HUES6 (cell line): ENCODE data around the gene ACD.
"Not testable (repeated sequence)": the region's sequence is repeated elsewhere in the genome, so short reads cannot be mapped to it uniquely, and the experiment has no call there.

Experiments used
- H3K27ac ChIP-seq: 2 replicates; pipeline ENCODE4 v1.7.0; 2013; ENCODE audit warnings: low read depth, mild to moderate bottlenecking, low read length, inconsistent platforms
- H3K27me3 ChIP-seq: 2 replicates; pipeline ENCODE4 v1.6.1; 2013; ENCODE audit warnings: low read length; ENCODE audit not compliant: control insufficient read depth, insufficient read depth
- H3K36me3 ChIP-seq: 2 replicates; pipeline ENCODE4 v1.6.1; 2013; ENCODE audit warnings: low read length; ENCODE audit not compliant: control insufficient read depth, insufficient read depth
- H3K4me1 ChIP-seq: 2 replicates; pipeline ENCODE4 v1.6.1; 2013; ENCODE audit warnings: low read length; ENCODE audit not compliant: control insufficient read depth, insufficient read depth
- H3K4me3 ChIP-seq: 2 replicates; pipeline ENCODE4 v1.5.1; 2013; ENCODE audit warnings: low read depth, low read length
- H3K9ac ChIP-seq: one replicate; pipeline ENCODE4 v1.6.1; 2013; ENCODE audit warnings: mild to moderate bottlenecking, low read length
- H3K9me3 ChIP-seq: 2 replicates; pipeline ENCODE4 v1.6.1; 2013; ENCODE audit warnings: low read depth, low read length; ENCODE audit not compliant: control insufficient read depth, insufficient read depth

Gene ACD

DNA sequence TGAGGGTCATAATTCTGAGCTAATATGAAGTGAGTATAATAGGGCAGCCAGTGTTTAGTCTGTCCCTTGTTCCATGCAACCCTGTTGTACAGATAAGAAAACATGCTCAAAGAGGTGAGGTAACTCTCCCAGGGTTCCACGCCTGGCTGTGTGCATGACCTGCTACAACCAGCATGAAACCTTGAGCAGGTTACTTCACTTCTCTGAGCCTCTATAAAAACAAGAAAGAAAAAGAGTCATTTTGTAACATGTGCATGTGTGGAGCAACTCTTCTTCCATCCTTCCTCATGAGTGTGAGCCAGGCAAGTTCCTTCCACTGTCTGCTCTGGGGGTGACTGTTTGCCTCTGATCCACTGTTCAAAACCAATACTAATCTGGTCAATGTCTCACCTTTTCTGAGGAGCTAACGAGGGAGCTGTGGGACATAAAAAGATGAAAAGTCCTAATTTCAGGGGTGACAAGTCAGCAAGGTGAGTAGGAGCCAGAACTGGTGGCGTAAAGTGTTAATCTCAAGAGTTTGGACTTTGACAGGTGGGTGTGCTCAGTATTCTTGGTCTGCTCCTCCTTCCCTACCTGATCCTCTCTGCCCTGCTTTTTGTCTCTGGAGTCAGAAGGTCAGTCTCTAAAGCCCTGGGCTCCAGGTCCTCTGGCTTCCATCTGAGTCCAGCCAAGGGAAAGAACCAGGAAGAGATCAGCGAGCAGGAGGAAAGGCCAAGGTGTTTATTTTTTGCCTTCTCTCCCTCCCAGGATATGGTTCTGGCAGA, 37.5 kb upstream of the ACD start:
- Histone ChIP-seq H3K36me3 (peaks cover 4% of the 10 kb centered on the region), H3K9me3 (peaks cover 7% of the 10 kb centered on the region; the same call in 1 of the 2 replicates), H3K27me3 (no peaks in the 10 kb centered on the region), H3K4me1 (no peaks in the 10 kb centered on the region), H3K9ac (no peak overlapping the region), H3K4me3 (no peak overlapping the region), H3K27ac (no peak overlapping the region)

DNA sequence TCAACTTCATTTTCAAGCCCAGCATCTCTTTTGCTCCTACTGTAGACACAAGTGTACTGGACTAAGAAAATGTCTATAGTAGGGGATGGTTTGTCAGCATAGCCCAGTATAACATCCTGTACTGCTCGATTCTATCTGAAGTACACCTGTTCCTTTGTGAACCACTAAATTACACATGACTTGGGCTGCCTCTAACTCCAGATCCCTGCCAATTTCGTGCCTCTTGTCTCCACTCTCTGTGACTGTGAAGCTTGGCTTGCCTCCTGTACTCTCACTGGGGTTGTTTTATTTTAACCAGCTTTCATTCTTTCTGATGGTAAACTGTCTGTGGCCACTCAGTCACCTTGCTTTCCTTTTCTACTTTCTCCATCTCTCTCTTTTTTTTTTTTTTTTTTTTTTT, 34.6 kb upstream of the ACD start:
- no peak overlapping the region for H3K4me3 ChIP-seq
- H3K9ac ChIP-seq: no peak overlapping the region
- peaks cover 4% of the 10 kb centered on the region; the same call in 1 of the 2 replicates for H3K9me3 ChIP-seq
- H3K27me3 ChIP-seq: no peaks in the 10 kb centered on the region
- peaks cover 4% of the 10 kb centered on the region for H3K36me3 ChIP-seq
- no peak overlapping the region for H3K27ac ChIP-seq
- H3K4me1 ChIP-seq: no peaks in the 10 kb centered on the region

DNA sequence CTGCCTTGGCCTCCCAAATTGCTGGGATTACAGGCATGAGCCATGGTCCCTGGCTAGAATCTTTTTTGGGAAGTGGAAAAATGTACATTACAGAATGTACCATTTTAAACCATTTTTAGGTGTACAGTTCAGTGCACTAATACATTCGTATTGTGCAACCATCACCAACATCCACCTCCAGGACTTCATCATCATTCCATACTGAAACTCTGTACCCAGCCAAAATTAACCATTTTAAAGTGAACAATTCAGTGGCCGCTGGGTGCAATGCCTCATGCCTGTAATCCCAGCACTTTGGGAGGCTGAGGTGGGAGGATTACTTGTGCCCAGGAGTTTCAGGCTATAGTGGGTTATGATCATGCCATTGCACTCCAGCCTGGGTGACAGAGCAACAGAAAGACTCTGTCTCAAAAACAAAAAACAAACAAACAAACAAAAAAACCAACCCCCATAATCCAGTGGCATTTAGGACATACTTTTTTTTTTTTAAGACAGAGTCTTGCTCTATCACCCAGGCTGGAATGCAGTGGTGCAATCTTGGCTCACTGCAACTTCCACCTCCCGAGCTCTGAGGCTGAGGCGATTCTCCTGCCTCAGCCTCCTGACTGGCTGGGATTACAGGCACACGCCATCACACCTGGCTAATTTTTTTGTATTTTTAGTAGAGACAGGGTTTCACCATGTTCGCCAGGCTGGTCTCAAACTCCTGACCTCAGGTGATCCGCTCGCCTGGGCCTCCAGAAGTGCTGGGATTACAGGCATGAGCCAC, 33.6 kb upstream of the ACD start:
- not testable (repeated sequence) for H3K36me3 ChIP-seq, H3K27ac ChIP-seq, H3K4me1 ChIP-seq, H3K9me3 ChIP-seq, H3K27me3 ChIP-seq, H3K4me3 ChIP-seq, H3K9ac ChIP-seq

DNA sequence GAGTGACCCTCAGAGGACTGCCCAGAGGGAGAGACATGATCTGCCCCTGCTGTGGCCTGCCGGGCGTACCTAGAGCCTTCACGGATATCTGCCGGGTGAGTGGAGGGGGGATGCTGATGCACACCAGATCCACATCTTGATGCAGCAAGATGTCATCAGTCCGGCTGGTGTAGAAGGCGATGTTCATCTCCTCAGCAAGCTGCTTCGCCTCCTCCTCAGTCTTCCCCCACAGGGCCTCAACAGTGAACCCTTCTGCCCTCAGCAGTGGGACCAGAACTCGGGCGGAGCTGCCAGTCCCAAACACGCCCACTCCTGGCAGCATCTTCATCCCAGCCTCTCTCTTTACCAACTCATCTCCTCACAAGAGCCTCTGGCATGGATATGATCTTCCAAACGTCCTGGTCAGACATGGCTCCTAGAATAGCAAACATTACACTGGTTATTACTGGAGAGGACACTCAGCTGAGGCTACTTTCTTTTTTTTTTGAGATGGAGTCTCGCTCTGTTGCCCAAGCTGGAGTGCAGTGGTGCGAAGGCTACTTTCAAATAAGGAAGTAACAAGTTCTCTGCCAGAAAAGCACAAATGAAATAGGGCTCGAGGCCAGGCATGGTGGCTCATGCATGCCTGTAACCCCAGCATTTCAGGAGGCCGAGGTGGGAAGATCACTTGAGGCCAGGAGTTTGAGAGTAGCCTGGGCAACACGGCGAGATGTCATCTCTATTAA, 25.5 kb upstream of the ACD start:
- Histone ChIP-seq H3K36me3 (peaks cover 28% of the 10 kb centered on the region), H3K9ac (no peak overlapping the region), H3K9me3 (no peaks in the 10 kb centered on the region), H3K27me3 (no peaks in the 10 kb centered on the region), H3K4me3 (no peak overlapping the region), H3K4me1 (no peaks in the 10 kb centered on the region), H3K27ac (no peak overlapping the region)

DNA sequence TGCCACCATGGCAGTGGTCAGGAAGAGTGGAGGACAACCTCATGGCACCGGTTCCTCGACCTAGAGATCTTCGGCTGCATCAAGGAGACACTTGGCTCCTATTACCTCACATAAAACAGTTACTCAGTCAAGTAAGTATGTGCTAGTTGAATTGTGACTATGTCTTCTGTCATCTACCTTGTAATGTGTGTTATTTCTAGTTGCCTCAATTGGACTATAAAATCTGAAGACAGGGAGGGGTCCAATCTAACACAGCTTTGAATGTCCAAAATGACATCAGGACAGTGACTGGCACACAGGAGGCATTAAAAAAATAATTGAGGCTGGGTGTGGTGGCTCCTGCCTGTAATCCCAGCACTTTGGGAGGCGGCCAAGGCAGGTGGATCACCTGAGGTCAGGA, 23.7 kb upstream of the ACD start:
- no peak overlapping the region for H3K9ac ChIP-seq
- H3K4me1 ChIP-seq: no peaks in the 10 kb centered on the region
- no peaks in the 10 kb centered on the region for H3K9me3 ChIP-seq
- peaks cover 28% of the 10 kb centered on the region for H3K36me3 ChIP-seq
- H3K27me3 ChIP-seq: no peaks in the 10 kb centered on the region
- H3K4me3 ChIP-seq: no peak overlapping the region
- no peak overlapping the region for H3K27ac ChIP-seq

DNA sequence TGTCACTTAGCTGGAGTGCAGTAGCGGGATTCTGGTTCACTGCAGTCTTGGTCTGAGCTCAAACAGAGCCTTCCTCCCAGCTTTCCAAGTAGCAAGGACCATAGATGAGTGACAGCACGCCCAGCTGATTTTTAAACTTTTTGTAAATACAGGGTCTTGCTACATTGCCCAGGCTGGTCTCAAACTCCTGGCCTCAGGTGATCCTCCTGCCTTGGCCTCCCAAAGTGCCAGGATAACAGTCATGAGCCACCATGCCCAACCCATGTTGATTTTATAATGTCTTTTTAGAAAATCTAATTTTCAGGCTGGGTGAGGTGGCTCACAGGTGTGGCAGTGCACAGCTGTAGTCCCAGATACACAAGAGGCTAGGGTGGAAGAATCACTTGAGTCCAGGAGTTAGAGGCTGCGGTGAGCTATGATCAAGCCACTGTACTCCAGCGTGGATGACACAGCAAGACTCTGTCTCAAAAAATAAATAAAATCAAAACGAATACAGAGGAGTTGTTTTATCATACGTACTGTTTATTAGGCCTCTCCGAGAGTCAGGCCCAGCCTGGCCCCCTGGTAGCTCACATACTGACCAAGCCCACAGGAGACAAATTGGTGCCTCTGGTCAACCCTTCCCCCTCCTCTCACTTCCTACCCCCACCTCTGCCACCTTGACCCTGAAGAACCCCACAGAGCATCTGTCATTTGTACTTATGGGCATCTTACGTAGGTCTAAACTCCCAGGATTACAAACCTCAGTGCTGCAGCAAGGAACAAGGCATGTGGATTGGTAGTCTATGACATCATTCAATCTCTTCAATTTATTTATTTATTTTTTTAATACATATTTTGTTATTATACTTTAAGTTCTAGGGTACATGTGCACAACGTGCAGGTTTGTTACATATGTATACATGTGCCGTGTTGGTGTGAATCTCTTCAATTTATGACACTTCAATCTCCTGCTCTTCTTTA, 20.2 kb upstream of the ACD start:
- Histone ChIP-seq H3K9me3 (no peaks in the 10 kb centered on the region), H3K4me1 (no peaks in the 10 kb centered on the region; the same call in 1 of the 2 replicates), H3K9ac (no peak overlapping the region), H3K4me3 (no peak overlapping the region), H3K36me3 (peaks cover 27% of the 10 kb centered on the region), H3K27me3 (no peaks in the 10 kb centered on the region), H3K27ac (no peak overlapping the region)

DNA sequence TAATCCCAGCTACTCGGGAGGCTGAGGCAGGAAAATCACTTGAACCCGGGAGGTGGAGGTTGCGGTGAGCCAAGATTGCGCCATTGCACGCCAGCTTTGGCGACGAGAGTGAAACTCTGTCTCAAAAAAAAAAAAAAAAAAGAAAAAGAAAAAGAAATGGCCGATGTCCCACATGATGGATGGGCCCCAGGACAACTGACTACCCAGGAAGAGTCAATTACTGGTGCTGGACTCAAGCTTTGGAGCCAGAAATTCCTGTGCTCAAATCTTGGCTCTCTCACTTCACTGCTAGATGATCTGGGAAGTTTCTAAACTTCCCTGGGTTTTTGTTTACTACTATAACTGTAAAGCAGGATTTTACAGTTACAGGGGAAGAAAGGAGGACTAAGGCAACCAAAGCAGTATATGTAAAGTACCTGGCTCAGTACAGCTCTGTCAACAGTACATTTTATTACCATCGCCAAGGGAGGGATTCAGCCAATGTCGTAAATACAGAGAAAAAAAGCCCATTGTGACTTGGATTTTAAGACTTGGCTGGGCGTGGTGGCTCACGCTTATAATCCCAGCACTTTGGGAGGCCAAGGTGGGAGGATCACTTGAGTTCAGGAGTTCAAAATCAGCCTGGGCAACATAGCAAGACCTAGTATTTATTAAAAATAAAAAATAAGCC, 18.4 kb upstream of the ACD start:
- H3K27ac ChIP-seq: peak overlapping the region; percentile 49; the same call in 1 of the 2 replicates
- no peaks in the 10 kb centered on the region for H3K27me3 ChIP-seq
- peaks cover 20% of the 10 kb centered on the region for H3K36me3 ChIP-seq
- H3K9me3 ChIP-seq: no peaks in the 10 kb centered on the region
- no peaks in the 10 kb centered on the region; the same call in 1 of the 2 replicates for H3K4me1 ChIP-seq
- no peak overlapping the region for H3K9ac ChIP-seq
- H3K4me3 ChIP-seq: no peak overlapping the region

DNA sequence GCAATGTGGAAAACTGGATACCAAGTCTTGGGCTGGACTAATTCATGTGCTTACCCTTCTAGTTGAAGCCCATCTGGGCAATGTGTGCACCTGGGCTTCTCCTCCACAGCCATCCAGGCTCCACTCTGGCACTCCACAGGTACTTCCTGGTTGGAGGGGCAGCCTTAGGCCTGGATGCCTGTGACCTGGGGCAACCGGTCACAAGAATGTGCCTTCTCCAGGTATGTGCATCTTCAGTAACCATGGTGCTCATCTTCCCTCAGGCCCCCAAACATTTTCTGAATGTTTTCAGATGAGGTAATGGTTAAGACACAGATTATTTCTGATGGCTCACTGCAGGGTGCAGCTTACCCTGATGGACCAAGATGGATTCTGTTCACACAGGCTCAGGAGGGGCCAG, 17.7 kb upstream of the ACD start:
- Histone ChIP-seq H3K36me3 (peaks cover 16% of the 10 kb centered on the region; the same call in 1 of the 2 replicates), H3K4me3 (no peak overlapping the region), H3K9ac (peak overlapping the region; percentile 22), H3K27ac (peak overlapping the region; percentile 49; the same call in 1 of the 2 replicates), H3K9me3 (no peaks in the 10 kb centered on the region), H3K27me3 (no peaks in the 10 kb centered on the region), H3K4me1 (no peaks in the 10 kb centered on the region; the same call in 1 of the 2 replicates)

DNA sequence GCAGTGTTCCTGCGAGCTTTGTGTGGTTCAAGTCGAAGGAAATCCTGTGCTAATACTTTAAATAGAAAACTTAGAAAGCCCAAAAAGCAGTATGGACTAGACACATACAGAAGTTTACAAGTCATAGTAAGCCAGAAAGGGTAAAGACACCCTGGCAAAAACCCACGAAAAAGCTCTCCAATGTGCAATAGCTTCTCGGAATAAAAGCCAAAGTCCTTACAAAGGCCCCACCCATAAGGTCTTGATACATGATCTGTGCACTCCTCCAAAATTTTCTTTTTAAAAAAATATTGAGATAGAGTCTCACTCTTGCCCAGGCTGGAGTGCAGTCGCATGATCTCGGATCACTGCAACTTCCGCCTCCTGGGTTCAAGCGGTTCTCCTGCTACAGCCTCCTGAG, 16.9 kb upstream of the ACD start:
- peaks cover 16% of the 10 kb centered on the region; the same call in 1 of the 2 replicates for H3K36me3 ChIP-seq
- H3K4me1 ChIP-seq: no peaks in the 10 kb centered on the region; the same call in 1 of the 2 replicates
- H3K27me3 ChIP-seq: no peaks in the 10 kb centered on the region
- no peak overlapping the region for H3K27ac ChIP-seq
- no peak overlapping the region for H3K9ac ChIP-seq
- H3K9me3 ChIP-seq: no peaks in the 10 kb centered on the region
- H3K4me3 ChIP-seq: no peak overlapping the region

DNA sequence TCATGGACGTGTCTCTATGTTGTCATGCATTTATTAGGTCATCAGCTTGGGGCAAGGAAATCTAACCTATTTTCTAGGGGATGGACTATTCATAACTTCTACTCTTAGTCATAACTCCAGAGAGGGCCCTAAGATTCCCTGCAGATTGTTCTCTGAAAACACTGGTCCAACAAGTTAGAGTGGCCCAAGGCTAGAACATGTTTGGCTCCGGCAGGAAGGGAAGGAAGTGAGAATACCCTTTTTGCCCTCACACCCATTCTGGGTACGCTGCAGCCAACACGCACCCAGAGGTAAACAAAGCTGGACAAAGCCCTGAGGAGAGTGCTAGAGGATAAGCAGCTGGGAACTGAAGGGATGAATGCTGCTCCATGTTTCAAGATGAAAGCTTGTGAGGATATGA, 16.5 kb upstream of the ACD start:
- no peaks in the 10 kb centered on the region for H3K27me3 ChIP-seq
- H3K27ac ChIP-seq: no peak overlapping the region
- H3K9me3 ChIP-seq: no peaks in the 10 kb centered on the region
- no peak overlapping the region for H3K4me3 ChIP-seq
- no peaks in the 10 kb centered on the region; the same call in 1 of the 2 replicates for H3K4me1 ChIP-seq
- H3K9ac ChIP-seq: no peak overlapping the region
- H3K36me3 ChIP-seq: peaks cover 16% of the 10 kb centered on the region; the same call in 1 of the 2 replicates
